GM19438 (cell line): ENCODE data around the gene UBE2L6.

Source experiments
- ATAC-seq: cut with Tn5 transposase; IDR thresholded peaks from one replicate; pipeline ENCODE4 v1.9.1; 2021; ENCODE audit warnings: low read depth; ENCODE audit not compliant: unreplicated experiment

The UBE2L6 gene

DNA sequence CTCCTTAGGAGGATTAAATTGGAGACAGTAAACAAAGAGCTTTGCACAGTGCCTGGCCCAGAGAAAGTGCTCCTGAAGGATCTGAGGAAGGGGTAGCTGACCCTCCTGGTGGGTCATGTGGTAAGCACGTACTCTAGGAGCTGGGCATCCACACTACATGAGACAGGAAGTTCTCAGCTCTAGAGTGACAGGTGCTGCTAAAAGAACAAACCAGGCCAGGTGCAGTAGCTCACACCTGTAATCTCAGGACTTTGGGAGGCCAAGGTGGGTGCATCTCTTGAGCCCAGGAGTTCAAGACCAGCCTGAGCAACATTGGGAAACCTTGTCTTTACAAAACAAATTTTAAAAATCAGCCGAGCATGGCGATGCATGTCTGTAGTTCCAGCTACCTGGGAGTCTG is 65.1 kb downstream of the UBE2L6 start:
- ATAC-seq = no peak

DNA sequence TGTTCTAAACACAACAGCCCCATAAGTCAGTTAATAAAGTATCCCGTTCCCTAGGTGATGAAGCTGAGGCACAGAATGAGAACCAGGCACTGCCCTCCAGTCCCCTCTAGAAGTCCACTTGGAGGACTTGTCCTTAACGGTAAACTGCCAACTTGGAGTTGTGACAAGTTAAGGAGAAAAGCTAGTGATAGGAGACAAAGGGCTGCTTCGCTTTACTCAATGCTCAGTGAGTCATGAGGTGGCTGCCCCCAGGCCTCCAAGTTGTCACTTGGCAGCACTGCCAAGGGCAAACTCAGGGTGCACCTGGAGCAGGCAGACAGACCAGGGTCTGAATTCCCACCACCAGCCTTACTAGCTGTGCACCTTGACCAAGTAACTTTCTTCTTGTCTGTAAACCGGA is 65.5 kb downstream of the UBE2L6 start:
- no peak for ATAC-seq
